ENCODE measurements around the gene NR5A1.

DNA sequence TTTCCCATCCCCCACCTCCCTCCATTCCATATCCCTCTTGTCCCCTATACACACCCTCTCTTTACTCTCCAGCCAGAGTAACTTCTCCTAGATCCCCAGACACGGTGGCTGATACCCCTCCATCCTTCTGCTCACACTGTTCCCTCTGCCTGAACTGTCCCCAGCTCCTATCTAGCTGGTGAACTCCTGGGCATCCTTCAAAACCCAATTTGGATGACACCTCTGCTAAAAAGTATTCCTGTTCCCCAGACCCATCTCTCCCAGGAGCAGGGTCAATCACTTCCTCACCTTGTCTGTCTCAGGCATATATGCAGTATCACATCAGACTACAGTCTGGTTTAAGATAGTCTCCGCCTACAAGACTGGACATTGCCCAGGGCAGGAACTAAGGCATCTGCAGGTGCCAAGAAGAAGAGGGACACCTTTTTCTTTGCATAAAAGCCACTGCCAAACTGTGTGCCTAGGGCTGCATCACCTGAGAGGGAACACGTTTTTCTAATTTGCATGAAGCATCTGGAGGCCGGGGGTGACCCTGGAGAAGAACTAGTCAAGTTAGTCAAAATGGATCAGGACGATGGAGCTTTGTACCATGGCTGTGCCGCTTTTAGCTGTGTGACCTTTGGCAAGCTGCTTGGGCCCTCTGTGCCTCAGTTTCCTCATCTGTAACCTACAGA, 27.1 kb downstream of the NR5A1 start:
- TF ChIP-seq GATA3 (IDR thresholded peaks at IDR 0.05; ENCODE audit: low read depth, low read length) (no peak), GATA2 (IDR thresholded peaks at IDR 0.05; ENCODE audit: low read depth, low read length) (no peak)

All from SH-SY5Y (cell line).